Measurements from ENCODE around the gene ZFAND3.

DNA sequence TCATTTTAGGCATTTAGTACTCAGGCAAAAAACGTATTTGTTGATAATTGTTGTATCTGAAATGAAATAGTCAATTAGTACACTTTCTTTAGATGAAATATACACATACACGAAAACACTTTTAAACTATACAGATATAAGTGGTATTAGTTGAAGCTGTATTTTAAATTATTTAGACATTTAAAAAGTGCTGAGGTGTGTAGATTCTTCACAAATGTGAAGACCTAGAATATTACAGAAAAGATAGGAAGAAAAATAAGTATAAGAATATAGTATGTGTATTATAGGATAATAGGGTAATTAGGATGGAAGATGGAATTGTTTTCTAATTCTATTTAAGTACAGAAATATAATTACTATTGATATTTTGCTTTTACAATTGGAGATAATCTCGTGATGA lies 4.6 kb downstream of the ZFAND3 start:
- TF ChIP-seq GATA2 (IDR thresholded peaks at IDR 0.05; ENCODE audit: low read depth, low read length) (no peak), GATA3 (IDR thresholded peaks at IDR 0.05; ENCODE audit: low read depth, low read length) (no peak)
